Prostate gland (tissue), 2 donors: ENCODE results near the gene PSMD4.
A peak's percentile ranks its signal among the peaks of the same experiment; 100 is the strongest.

Source experiments
- CTCF ChIP-seq, 4 experiments: fragments of 200-600 bp in 2 of 4; fragments of 450-650 bp in 2 of 4; sonication (generic) in 2 of 4; IDR thresholded peaks; 1 replicate in 3 of 4; 2 replicates in 1 of 4; pipeline ENCODE4 v1.5.1; 2016 to 2019; ENCODE audit warnings: antibody characterized with exemption in 4 of 4, mild to moderate bottlenecking in 2 of 4, moderate library complexity in 2 of 4
- POLR2A ChIP-seq: fragments of 450-650 bp; IDR thresholded peaks from one replicate; pipeline ENCODE4 v1.6.1; 2016; ENCODE audit warnings: antibody characterized with exemption, mild to moderate bottlenecking
- POLR2AphosphoS5 ChIP-seq: sonication (generic); formaldehyde crosslinking; IDR thresholded peaks from one replicate; pipeline ENCODE4 v1.6.1; 2017; ENCODE audit warnings: antibody characterized with exemption

- no peak for TF ChIP-seq CTCF (IDR thresholded peaks at IDR 0.05)
- peak; percentile 71 for TF ChIP-seq POLR2A
- TF ChIP-seq POLR2AphosphoS5: peak; percentile 85
Observed at GRCh38 chr1:151281969-151282882, 27.7 kb downstream of the PSMD4 start, which contains the start of gene ZNF687.
